IPS-18a (cell line): ENCODE results near the gene NAGPA.

Experiments
- H3K27ac ChIP-seq: one replicate; pipeline ENCODE4 v1.5.1; 2013; ENCODE audit warnings: low read length
- H3K27me3 ChIP-seq: one replicate; pipeline ENCODE4 v1.6.1; 2013; ENCODE audit warnings: mild to moderate bottlenecking, low read length; ENCODE audit not compliant: control insufficient read depth, insufficient read depth
- H3K36me3 ChIP-seq: one replicate; pipeline ENCODE4 v1.6.1; 2013; ENCODE audit warnings: low read depth, low read length; ENCODE audit not compliant: control insufficient read depth
- H3K4me1 ChIP-seq: one replicate; pipeline ENCODE4 v1.6.1; 2013; ENCODE audit warnings: low read depth, low read length; ENCODE audit not compliant: control insufficient read depth
- H3K4me3 ChIP-seq: one replicate; pipeline ENCODE4 v1.5.1; 2013; ENCODE audit warnings: low read length
- H3K9ac ChIP-seq: one replicate; pipeline ENCODE4 v1.6.1; 2013; ENCODE audit warnings: mild to moderate bottlenecking, low read length, moderate library complexity
- H3K9me3 ChIP-seq: one replicate; pipeline ENCODE4 v1.6.1; 2013; ENCODE audit warnings: low read depth, low read length; ENCODE audit not compliant: control insufficient read depth

The NAGPA gene

DNA sequence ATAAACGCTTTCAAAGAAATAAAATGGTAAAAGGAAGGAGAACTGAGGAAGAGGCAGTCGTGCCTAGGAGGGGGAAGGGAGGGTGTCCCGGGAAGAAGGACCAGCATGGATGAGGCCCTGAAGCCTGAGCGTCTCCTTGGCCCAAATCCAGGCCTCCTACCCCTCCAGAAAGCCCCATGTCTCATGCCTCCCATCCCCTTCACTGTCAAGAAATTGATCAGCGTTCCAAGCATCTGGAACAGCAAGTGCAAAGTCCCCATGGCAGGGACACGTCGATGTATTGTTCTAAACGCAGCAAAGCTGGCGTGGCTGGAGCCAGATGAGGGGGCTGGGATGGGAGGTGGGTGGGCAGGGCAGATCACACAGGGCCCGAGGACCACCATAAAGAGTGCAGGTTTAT is 53.0 kb downstream of the NAGPA start:
- Histone ChIP-seq H3K9ac (no peak overlapping the region), H3K27ac (no peak overlapping the region), H3K4me1 (no peaks in the 10 kb centered on the region), H3K36me3 (no peaks in the 10 kb centered on the region), H3K4me3 (no peak overlapping the region), H3K27me3 (peaks cover under 1% of the 10 kb centered on the region), H3K9me3 (no peaks in the 10 kb centered on the region)

DNA sequence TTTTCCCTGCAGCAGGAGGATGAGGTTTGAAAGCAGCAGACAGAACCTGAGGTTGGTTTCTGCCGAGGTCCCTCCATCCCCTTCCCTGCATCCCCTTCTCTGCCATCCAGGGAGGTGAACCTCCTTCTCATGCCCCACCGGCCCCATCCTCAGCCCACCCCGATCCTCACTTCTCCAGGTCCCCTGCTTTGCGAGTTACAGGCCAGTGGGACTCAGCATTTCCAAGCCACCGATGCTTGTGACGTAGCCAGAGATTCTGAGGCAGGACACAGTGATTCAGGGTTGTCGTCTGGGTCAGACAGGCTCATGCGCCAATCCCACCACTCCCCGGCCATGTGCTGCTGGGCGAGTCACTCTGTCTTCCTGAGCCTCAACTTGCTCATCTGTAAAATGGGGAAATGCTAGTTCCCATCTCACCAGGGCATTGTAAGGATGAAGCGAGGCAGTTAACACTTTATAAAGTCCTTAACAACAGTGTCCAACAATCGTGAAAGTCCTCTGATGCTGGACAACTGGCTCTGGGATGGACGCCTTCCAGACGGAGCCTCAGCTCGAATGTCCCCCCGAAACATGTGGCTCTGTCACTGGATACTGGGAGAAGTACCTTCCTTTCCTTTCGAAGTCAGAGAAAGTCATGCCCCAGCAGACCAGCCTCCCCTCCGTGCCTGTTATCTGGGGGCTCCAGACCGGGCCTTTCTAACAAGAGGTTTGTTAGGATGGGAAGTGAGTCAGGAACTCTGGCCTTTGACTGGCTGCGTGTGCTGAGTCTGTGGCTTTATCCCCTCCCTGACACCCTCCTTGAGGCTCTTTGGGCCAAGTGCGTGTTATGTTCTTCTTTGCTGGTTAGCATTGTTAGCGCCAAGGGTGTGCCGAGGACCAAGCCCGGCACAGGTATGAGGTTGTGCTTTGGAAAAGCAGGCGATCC is 53.7 kb downstream of the NAGPA start:
- Histone ChIP-seq H3K4me1 (no peaks in the 10 kb centered on the region), H3K9ac (no peak overlapping the region)

DNA sequence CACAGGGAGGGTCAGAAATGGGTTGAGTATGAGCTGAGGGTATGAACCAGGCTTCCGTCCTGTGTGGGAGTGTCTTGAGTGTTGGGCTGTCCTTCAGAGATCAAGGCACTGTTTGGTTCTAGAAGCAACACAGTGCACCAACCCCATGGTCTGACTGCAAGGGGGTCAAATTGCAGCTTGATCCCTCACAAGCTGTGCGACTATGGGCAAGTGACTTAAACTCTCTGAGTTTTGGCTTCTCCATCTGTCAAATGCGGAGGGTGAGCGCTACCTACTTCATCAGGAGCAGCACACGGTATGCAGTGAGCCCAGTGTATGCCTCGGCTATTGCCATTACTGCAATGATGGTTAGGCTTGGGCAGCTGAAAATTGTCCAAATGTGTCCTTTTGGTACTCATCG is 54.6 kb downstream of the NAGPA start:
- Histone ChIP-seq H3K36me3 (no peaks in the 10 kb centered on the region), H3K9me3 (no peaks in the 10 kb centered on the region), H3K9ac (no peak overlapping the region), H3K4me1 (no peaks in the 10 kb centered on the region), H3K27me3 (no peaks in the 10 kb centered on the region), H3K27ac (no peak overlapping the region), H3K4me3 (no peak overlapping the region)

More for the DNA sequence above, 53.7 kb downstream of the NAGPA start:
- Histone ChIP-seq H3K27me3 (no peaks in the 10 kb centered on the region), H3K9me3 (no peaks in the 10 kb centered on the region), H3K4me3 (no peak overlapping the region), H3K36me3 (no peaks in the 10 kb centered on the region), H3K27ac (no peak overlapping the region)

DNA sequence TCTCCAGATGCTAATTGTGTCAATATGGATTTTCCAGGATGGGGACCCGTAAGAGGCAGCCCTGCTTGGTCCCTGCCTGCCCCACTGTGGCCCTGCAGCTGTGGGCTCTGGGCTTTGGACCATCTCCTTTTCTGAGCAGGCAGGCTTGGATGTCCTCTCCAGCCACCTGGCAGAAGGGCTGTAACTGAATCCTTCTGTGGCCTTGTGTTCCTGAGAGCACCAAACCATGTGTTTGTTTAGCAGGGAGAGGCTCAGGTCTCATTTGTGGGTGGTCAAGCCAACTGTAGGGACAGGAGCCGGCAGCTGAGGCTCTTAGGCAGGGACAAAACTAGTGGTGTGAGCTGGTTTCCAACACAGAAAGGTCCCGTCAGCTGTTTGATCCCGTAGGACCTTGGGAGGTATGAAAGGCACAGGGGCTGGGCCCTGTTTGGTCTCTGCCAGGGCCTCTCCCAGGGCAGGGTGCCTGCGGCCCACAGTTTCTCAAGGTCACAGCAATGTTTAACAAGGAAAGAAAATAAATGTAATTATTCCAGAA is 57.1 kb downstream of the NAGPA start:
- no peak overlapping the region for H3K9ac ChIP-seq
- H3K27ac ChIP-seq, result no peak overlapping the region
- H3K9me3 ChIP-seq, result no peaks in the 10 kb centered on the region
- H3K27me3 ChIP-seq, result no peaks in the 10 kb centered on the region
- no peak overlapping the region for H3K4me3 ChIP-seq
- H3K4me1 ChIP-seq, result no peaks in the 10 kb centered on the region
- no peaks in the 10 kb centered on the region for H3K36me3 ChIP-seq

DNA sequence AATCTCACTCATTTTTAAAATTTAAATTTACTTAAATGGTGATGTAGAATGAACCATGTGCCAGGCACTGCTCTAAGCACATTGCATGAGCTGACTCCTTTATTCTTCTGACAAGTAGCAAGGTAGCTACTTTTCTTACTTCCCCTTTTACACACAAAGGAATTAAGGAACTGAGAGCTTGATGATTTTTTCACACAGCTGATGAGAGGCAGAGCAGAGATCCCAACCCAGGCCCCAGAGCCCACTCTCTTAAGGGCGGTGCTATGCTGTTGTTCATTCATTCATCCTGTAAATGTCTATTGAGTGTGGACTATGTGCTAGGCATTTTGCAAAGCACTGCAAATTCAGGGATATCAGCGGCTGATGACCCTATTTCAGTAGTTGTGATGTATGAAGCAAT is 57.7 kb downstream of the NAGPA start:
- no peaks in the 10 kb centered on the region for H3K36me3 ChIP-seq
- no peaks in the 10 kb centered on the region for H3K27me3 ChIP-seq
- H3K9me3 ChIP-seq, result no peaks in the 10 kb centered on the region
- no peaks in the 10 kb centered on the region for H3K4me1 ChIP-seq
- no peak overlapping the region for H3K9ac ChIP-seq
- H3K27ac ChIP-seq, result no peak overlapping the region
- no peak overlapping the region for H3K4me3 ChIP-seq
